ENCODE results near the gene FEM1A. TPM values are rescaled to one million over a fixed set of nuclear protein-coding genes. Genes with fewer than 3 reads are reported as not detected.

The FEM1A gene
- total and polyA plus RNA-seq, 2 of the 13 experiments (the other 11 are each of a cell fraction or from before 2014, with no cell fraction given): 3.2 to 10.8 TPM

DNA sequence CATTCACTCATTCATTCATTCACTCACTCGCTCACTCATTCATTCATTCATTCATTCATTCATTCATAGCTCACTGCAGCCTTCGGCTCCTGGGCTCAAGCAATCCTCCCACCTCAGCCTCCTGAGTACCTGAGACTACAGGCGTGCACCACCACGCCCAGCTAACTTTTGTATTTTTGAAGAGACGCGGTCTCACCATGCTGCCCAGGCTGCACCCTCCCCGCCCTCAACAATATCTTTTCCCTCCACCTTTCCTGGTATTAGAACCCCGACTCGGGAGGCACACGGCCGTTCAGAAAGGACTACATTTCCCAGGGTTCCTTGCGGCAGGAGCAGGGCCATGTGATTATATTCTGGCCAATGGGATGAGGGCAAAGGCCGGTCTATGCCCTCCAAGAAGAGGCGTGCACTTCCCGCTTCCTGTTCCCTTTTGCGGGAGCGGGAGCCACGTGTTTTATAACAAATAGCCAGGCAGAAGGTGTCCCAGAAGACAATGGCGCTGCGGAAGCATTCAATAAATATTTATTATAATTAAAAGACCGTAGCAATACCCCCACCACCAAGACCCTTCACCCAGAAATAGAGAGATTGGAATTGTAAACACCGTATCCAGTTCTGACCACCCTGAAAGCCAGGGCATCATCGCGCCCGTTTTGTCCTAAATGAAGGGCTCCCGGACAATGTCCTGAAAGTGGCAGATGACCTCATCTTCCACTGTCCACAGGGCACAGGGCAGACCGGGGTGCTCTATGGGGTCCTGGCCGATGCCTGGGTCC is 24.1 kb downstream of the FEM1A start (continued):
- TF ChIP-seq, protein P1, sequence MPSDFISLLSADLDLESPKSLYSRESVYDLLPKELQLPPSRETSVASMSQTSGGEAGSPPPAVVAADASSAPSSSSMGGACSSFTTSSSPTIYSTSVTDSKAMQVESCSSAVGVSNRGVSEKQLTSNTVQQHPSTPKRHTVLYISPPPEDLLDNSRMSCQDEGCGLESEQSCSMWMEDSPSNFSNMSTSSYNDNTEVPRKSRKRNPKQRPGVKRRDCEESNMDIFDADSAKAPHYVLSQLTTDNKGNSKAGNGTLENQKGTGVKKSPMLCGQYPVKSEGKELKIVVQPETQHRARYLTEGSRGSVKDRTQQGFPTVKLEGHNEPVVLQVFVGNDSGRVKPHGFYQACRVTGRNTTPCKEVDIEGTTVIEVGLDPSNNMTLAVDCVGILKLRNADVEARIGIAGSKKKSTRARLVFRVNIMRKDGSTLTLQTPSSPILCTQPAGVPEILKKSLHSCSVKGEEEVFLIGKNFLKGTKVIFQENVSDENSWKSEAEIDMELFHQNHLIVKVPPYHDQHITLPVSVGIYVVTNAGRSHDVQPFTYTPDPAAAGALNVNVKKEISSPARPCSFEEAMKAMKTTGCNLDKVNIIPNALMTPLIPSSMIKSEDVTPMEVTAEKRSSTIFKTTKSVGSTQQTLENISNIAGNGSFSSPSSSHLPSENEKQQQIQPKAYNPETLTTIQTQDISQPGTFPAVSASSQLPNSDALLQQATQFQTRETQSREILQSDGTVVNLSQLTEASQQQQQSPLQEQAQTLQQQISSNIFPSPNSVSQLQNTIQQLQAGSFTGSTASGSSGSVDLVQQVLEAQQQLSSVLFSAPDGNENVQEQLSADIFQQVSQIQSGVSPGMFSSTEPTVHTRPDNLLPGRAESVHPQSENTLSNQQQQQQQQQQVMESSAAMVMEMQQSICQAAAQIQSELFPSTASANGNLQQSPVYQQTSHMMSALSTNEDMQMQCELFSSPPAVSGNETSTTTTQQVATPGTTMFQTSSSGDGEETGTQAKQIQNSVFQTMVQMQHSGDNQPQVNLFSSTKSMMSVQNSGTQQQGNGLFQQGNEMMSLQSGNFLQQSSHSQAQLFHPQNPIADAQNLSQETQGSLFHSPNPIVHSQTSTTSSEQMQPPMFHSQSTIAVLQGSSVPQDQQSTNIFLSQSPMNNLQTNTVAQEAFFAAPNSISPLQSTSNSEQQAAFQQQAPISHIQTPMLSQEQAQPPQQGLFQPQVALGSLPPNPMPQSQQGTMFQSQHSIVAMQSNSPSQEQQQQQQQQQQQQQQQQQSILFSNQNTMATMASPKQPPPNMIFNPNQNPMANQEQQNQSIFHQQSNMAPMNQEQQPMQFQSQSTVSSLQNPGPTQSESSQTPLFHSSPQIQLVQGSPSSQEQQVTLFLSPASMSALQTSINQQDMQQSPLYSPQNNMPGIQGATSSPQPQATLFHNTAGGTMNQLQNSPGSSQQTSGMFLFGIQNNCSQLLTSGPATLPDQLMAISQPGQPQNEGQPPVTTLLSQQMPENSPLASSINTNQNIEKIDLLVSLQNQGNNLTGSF (CRISPR knock-in tag; IDR thresholded peaks at IDR 0.05): no peak
- peak; percentile 50 for TF ChIP-seq ZMYM3 (CRISPR knock-in tag; IDR thresholded peaks at IDR 0.05)
- TF ChIP-seq, protein P2, sequence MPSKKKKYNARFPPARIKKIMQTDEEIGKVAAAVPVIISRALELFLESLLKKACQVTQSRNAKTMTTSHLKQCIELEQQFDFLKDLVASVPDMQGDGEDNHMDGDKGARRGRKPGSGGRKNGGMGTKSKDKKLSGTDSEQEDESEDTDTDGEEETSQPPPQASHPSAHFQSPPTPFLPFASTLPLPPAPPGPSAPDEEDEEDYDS (CRISPR knock-in tag; IDR thresholded peaks at IDR 0.05): 0 out of 2 replicates have a peak, but pooled peaks have one; percentile 19

DNA sequence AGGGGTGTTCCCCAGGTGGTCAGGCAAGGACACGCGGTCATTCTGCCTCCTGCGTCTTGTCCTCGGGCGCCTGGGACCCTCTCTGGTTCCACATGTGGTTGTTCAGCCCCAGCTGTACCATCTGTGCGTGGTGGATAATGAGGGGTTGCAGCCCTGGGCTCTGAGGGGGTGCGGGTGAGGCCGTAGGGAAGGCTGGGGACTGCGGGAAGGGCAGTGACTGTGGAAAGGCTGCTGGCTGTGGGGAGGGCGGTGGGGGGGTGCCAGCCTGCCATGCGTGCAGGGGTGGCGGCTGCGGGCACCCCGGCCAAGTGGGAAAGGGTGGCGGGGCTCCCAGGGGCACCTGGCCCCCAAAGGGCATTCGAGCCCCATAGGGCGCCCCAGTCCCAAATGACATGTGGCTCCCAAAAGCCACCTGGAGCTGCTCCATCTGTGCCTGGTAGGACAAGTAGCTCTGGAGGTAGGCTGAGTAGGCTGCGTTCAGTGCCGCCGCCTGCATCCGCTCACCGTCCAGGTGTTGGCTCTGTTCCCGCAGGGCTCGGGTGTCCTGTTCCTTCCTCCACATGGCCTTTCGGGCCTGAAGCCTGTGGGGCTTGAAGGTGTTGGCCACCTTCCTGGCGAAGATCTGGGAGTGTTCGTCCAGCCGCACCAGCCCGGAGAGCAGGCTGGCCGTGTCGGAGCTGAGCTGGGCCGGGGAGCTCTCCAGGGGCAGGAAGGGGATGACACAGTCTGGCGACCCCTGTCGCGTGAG is 24.8 kb downstream of the FEM1A start:
- H3K27ac ChIP-seq (ENCODE audit: extremely low read length, insufficient read depth, low read length): peak overlapping the region; percentile 45
- no peak overlapping the region for H2AFZ ChIP-seq (ENCODE audit: low read length)
- no peaks in the 10 kb centered on the region for H4K20me1 ChIP-seq (ENCODE audit: insufficient read depth, low read length)
- H3K4me2 ChIP-seq (ENCODE audit: low read depth, low read length): no peak overlapping the region
- DNase-seq (ENCODE audit: low spot score): no peak
- H3K9ac ChIP-seq (ENCODE audit: insufficient read depth, low read depth, low read length): peak overlapping the region; percentile 31; the same call in 1 of the 2 replicates
- H3K9me3 ChIP-seq (ENCODE audit: low read length): no peaks in the 10 kb centered on the region
- in situ Hi-C loops (cut with HindIII; ENCODE audit: extremely low pct_ligation_motif_present, low pct_unique_long_range_greater_than_20kb): no loop called here
- peaks cover 4% of the 10 kb centered on the region in 2 experiments; a peak in 2 of 5 replicates for H3K36me3 ChIP-seq (replicated peaks in 1 of 2; ENCODE audit: control insufficient read depth in 1 of 2, insufficient read depth in 2 of 2, low read length in 2 of 2)
- no peaks in the 10 kb centered on the region for H3K27me3 ChIP-seq (ENCODE audit: control insufficient read depth in 1 of 2, insufficient read depth in 2 of 2, low read length in 2 of 2)
- H3K4me3 ChIP-seq (replicated peaks in 1 of 3; ENCODE audit: insufficient read depth in 1 of 3, low read depth in 2 of 3, low read length in 3 of 3): no peak overlapping the region
- intact Hi-C loops (cut with micrococcal nuclease; ENCODE audit: unreplicated experiment): no loop called here
- 93% methylated on average over 26 of the region's 35 CpGs for WGBS (ENCODE audit: low lambda C conversion rate)
- peaks cover 2% of the 10 kb centered on the region for H3K79me2 ChIP-seq (ENCODE audit: insufficient read depth, low read length)
- no peak for ATAC-seq
- peaks cover 30% of the 10 kb centered on the region for H3K4me1 ChIP-seq (ENCODE audit: insufficient read depth, low read length)
- ChIA-PET POLR2A (no interaction called here), CTCF (ENCODE audit: low intra/inter-chr PET ratio, low total read pairs) (no interaction called here)
- no peak for FAIRE-seq
- BruUV-seq (replicated peaks): no TSS peak
- TF ChIP-seq ZNF451 (CRISPR knock-in tag; IDR thresholded peaks at IDR 0.05) (no peak), RAD21 (CRISPR knock-in tag; IDR thresholded peaks at IDR 0.05) (no peak), ZBTB1 (CRISPR knock-in tag; IDR thresholded peaks at IDR 0.05; ENCODE audit: borderline replicate concordance) (no peak), RBFOX2 (IDR thresholded peaks at IDR 0.05; ENCODE audit: low read depth, low read length) (peak; percentile 51; the same call in 1 of the 2 replicates), DNMT1 (CRISPR knock-in tag; IDR thresholded peaks at IDR 0.05) (no peak), NFATC3 (CRISPR knock-in tag; IDR thresholded peaks at IDR 0.05) (0 out of 2 replicates have a peak, but pooled peaks have one; percentile 43)
- TF ChIP-seq, protein P3, sequence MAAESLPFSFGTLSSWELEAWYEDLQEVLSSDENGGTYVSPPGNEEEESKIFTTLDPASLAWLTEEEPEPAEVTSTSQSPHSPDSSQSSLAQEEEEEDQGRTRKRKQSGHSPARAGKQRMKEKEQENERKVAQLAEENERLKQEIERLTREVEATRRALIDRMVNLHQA (CRISPR knock-in tag; IDR thresholded peaks at IDR 0.05): no peak
- TF ChIP-seq, protein P4, sequence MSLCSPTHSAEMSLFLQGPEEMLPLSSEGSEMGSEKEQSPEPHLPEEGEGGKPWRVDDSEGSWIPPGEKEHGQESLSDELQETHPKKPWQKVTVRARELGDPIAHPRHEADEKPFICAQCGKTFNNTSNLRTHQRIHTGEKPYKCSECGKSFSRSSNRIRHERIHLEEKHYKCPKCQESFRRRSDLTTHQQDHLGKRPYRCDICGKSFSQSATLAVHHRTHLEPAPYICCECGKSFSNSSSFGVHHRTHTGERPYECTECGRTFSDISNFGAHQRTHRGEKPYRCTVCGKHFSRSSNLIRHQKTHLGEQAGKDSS (CRISPR knock-in tag; IDR thresholded peaks at IDR 0.05; ENCODE audit: borderline replicate concordance, low read depth): no peak
- TF ChIP-seq, protein P5, sequence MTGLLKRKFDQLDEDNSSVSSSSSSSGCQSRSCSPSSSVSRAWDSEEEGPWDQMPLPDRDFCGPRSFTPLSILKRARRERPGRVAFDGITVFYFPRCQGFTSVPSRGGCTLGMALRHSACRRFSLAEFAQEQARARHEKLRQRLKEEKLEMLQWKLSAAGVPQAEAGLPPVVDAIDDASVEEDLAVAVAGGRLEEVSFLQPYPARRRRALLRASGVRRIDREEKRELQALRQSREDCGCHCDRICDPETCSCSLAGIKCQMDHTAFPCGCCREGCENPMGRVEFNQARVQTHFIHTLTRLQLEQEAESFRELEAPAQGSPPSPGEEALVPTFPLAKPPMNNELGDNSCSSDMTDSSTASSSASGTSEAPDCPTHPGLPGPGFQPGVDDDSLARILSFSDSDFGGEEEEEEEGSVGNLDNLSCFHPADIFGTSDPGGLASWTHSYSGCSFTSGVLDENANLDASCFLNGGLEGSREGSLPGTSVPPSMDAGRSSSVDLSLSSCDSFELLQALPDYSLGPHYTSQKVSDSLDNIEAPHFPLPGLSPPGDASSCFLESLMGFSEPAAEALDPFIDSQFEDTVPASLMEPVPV (CRISPR knock-in tag; IDR thresholded peaks at IDR 0.05): 0 out of 2 replicates have a peak, but pooled peaks have one; percentile 18
